Islet precursor cell (in vitro differentiated cells): ENCODE data around the gene UGT2A1.
A peak's percentile ranks its signal among the peaks of the same experiment; 100 is the strongest.
"Not testable (repeated sequence)": the region's sequence is repeated elsewhere in the genome, so short reads cannot be mapped to it uniquely, and the experiment has no call there.

Experiments used
- DNase-seq: peaks from one replicate; pipeline ENCODE4 v3.0.0-alpha.2; 2018

UGT2A1 gene

DNA sequence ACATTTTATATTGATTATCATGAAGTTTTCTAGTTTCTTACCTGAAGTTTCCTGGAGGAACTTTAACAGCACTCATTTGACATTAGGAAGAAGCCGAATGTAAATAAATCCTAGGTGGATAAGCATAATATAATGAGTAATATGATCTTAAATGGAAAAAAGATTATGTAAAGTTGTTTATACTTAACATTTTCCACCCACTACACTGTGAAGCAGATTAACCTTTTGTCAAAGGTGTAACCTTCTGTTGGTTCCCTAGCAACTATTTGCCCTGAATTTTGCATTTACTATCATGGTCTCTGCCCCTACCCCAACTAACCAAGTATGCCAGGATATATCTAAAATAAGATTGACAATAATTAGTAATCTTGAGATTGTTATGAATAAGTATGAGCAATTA lies at the start of gene UGT2A1:
TSS of gene UGT2A1 (minus strand) at position 101 of the 400 bp plus-strand sequence. CDS start 5,603 bp downstream, outside the sequence.
- no peak for DNase-seq

DNA sequence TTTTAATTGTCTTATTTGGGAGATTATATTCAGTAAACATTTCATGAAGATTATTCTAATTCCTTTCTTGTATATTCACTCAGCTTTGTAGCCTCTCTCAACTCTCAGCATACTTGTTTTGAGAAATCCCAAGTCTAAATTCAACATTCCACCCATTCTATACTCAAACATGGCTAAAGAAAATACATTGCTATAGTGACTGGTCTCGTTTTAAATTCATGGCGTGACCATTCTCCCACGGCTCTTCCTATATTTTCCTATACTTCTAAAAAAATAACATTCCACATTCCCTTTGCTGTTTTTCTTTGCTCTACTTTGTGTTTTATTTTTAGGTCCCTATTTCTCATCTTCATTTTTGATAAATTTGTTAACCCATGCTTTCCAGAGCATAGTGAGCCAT lies 49.2 kb upstream of the UGT2A1 start:
- DNase-seq = no peak

DNA sequence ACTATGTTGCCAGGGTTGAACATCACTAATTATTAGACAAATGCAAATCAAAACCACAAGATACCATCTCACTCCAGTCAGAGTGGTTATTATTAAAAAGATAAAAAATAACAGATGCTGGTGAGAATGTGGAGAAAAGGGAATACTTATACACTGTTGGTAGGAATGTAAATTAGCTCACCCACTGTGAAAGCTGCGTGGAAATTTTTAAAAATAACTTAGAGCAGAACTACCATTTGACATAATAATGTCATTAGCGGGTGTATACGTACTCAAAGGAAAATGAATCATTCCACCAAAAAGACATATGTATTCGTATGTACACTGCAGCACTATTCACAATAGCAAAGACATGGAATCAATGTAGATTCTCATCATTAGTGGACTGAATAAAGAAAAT lies 48.6 kb upstream of the UGT2A1 start:
- DNase-seq = no peak

- no peak for DNase-seq
Measured at GRCh38 chr4:69697536-69698242, 44.6 kb upstream of the UGT2A1 start.

- no peak for DNase-seq
Measured at GRCh38 chr4:69689599-69689998, 36.6 kb upstream of the UGT2A1 start.

DNA sequence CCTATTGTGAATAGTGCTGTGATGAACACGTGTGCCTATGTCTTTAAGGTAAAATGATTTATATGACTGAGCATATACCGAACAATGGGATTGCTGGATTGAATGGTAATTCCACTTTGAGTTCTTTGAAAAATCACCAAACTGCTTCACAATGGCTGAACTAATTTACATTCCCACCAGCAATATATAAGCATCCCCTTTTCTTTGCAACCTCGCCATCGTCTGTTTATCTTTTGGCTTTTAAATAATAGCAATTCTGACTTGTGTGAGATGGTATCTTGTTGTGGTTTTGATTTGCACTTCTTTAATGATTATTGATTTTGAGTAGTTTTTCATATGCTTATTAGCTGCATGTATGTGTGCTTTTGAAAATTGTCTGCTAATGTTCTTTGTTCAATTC lies 31.8 kb upstream of the UGT2A1 start:
- DNase-seq = no peak

DNA sequence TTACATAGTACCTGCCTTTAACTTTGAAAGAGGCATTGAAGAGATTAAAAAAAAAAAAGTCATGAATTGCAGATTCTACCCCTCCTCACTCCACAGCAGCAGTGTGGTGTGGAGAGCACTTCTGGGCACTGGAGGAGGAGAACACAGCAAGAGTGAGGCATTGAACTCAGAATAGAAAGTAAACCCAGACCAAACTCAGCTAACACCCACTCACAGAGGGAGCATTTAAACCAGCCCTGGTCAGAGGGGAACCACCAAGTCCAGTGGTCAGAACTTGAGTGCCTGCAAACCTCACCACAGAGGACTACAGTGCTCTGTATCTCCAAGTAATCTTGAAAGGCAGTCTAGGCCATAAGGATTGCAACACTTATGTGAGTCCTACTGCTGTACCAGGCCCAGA lies 15.6 kb upstream of the UGT2A1 start:
- no peak for DNase-seq

DNA sequence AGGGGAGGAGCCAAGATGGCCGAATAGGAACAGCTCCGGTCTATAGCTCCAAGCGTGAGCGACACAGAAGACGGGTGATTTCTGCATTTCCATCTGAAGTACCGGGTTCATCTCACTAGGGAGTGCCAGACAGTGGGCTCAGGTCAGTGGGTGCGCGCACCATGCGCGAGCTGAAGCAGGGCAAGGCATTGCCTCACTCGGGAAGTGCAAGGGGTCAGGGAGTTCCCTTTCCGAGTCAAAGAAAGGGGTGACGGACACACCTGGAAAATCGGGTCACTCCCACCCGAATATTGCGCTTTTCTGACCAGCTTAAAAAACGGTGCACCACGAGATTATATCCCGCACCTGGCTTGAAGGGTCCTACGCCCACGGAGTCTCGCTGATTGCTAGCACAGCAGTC lies 11.0 kb upstream of the UGT2A1 start:
- not testable (repeated sequence) for DNase-seq

DNA sequence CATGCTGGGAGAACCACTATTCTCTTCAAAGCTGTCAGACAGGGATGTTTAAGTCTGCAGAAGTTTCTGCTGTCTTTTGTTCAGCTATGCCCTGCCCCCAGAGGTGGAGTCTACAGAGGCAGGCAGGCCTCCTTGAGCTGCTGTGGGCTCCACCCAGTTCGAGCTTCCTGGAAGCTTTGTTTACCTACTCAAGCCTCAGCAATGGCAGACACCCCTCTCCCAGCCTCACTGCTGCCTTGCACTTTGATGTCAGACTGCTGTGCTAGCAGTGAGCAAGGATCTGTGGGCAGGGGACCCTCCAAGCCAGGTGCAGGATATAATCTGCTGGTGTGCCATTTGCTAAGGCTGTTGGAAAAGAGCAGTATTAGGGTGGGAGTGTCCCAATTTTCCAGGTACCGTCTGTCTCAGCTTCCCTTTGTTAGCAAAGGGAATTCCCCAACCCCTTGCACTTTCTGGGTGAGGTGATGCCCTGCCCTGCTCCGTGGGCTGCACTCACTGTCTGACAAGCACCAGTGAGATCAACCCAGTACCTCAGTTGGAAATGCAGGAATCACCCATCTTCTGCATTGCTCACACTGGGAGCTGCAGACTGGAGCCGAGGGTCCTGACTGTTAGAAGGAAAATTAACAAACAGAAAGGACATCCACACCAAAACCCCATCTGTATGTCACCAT lies 8.2 kb upstream of the UGT2A1 start:
- not testable (repeated sequence) for DNase-seq

DNA sequence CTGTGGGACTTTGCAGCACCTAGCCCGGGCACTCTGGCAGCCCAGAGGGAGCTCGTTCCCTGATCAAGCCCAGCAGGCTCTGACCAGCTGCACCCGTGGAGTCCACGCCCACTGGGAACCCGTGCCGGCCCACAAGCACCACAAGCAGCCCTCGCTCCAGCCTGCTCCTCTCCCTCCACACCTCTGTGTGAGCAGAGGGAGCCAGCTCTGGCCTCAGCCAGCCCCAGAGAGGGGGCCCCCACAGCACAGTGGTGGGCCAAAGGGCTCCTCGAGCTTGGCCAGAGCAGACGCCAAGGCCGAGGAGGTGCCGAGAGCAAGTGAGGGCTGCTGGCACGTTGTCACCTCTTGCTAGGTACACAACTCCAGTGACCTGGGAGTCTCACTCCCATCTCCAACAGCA lies 5.1 kb upstream of the UGT2A1 start:
- DNase-seq = no peak

DNA sequence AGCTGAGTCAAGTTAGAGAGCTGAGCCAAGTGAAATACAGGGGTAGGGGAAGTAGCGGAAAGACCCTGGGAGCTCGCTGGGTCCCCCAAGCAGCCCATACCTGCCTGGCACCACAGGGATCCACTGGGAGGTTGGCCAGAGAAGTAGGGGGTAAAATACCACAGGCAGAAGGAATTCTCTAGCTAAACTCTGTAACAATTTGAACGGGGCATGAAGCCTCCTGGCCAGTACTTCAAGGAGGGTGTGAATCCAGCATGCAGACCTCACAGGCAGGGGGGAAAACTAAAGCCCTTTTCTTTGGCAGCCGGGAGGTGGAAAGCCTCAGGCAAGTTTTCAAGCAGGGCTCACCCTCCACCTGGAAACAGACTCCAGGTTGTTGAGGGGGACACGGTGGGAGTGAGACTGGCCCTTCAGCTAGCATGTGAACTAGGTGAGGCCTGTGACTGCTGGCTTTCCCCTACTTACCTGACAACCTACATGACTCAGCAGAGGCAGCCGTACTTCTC lies 3.7 kb upstream of the UGT2A1 start:
- peak; percentile 59 for DNase-seq

DNA sequence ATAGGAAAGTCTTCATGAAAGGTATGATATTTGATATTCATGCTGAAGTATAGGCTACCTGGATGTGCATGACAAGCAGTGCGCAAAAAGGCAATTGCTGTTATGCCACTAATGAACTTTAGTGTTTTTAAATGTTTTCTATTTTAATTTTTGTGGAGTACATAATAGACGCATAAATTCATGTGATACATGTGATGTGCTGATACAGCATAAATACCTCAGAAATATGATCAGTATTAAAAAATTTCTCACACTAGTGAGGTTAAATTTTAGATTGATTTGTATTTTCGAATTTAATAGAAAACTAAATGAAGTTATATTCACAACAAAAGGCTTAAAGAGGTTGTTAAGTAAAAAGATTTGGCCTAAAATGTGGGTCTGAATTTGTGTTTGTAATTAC lies 2.2 kb downstream of the UGT2A1 start:
- no peak for DNase-seq

DNA sequence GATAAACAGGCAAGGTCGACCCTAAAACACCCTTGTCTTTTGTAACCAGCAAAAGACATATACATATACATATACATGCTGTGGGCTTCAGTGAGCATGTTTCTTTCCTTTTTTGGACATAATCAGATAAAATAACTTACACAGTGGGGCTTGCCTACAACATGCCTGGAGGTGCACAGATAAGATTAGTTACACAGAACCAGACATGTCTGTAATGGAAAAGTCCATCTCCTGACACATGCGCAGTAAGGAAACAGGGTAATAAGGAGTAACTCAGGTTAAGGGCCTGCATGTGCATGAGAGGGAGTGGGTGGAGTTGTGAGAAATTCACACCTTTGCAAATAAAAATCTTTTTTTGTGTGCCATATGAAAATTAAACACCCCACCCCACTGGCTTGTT lies 3.4 kb downstream of the UGT2A1 start:
- DNase-seq = no peak

- DNase-seq = no peak
Measured at GRCh38 chr4:69649207-69649606, 3.8 kb downstream of the UGT2A1 start.

DNA sequence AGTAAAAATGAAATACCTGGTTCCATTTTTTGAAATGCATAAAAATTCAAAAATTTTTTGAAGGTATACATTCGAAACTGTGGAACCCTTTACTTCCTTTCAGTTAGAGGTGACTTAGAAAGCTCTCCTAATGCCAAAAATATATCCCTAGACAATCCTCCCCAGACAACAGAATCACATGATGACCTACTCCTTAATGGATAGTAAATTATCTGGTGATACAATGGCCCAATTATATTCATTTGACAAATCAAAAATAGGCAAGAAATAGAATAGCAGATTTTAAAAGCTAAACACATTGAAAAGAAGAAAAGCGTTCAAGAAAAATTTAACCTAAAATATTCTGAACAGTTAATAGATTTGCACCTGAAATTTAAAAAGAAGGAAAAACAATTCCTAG lies 10.1 kb downstream of the UGT2A1 start:
- DNase-seq = no peak

DNA sequence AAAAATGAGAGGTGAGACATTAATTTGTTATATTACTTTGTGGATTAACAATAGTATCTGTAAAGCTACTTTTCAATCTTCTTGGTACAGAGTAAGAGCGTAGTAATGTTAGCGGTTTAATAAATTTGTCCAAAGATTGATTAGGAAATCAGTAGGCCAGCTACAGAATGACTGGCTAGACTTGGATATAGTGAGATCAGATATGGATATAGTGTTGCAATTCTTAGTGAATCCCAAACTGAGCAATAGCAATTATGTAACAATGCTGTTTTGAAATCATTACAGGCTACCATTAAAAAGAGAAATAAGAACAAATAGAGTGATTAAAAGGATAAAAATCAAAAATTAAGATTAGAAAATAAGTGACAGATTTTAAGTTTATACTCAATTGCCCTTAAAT lies 12.8 kb downstream of the UGT2A1 start:
- DNase-seq = no peak

DNA sequence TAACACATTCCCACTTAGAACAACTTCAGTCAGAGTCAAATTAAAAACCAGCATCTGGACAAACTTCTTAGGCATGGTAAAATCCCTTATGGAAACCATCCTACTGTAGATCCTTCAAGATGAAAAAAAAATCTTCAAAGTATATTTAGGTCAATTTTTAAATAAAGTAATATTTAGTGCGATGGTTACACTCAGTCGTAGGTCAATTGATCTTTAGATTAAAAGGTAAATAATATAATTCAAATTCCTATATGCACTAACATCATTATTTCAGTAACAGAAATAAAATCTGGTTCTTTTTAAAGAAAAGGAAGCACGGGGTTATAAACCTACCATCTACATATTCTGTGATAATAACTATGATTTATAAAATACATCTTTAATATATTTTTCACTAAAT lies 13.5 kb downstream of the UGT2A1 start, which contains the start of gene UGT2A2:
TSS of gene UGT2A2 (minus strand) at position 101 of the 400 bp plus-strand sequence. CDS start at position 99, 2 bp downstream.
- DNase-seq = no peak

DNA sequence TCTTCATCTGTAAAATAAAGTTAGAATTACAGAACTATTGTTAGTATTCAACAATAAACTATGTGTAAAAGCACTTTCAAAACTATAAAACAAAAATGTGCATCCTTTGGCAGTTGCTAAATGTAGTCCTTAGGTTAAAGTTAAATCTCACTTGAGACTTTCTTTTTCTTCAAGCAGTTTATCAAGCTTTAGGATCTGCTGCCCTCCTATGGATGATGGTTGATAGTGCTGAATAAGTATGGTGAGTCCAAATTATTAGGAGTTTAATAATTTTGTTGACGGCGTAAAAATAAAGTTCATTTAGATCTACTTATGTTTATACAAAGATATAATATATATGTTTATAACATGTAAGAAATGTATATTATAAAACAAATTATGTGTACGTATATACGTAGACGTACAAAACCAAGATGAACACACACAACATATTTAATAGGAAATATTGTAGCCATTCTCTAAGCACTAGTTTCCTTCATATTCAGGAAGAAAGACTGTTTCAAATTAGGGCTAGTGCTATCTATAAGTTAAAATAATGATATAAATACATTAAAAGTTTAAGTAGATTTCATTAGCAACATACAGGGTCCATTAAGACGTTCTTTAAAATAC lies 35.9 kb downstream of the UGT2A1 start:
- no peak for DNase-seq

DNA sequence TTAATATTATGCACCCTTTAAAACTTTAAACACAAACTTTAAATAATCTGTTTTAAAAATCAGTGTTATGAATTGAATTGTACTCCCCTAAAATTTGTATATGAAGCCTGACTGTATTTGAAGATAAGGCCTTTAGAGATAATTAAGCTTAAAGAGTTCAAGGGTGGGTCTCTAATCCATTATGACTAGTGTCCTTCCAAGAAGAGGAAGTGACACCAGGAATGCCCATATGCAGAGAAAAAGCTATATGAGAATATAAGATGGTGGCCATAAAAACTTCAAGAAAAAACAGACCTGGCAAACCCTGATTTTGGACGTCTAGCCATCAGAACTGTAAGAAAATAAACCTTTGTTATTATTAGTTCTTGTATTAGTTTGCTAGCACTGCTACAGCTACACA lies 42.6 kb downstream of the UGT2A1 start:
- no peak for DNase-seq

DNA sequence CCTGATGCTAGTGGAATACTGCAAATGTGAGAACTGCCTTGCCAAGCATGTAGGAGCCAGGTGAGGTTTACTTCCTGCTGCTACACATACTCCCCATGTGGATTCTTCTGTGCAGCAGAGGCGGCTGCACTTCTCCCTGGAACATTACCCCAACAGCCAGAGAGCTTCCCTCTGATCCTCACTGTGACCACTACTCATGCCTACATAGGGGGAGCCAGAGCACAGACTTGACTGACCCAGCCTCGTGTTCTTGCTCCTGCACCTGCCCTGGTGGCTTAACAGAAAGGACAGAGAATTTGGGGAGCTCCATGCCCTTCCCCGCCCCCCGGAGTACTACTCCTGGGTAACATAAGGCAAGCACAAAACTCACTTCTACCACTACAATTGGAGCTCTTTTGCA lies 52.0 kb downstream of the UGT2A1 start:
- DNase-seq = no peak

DNA sequence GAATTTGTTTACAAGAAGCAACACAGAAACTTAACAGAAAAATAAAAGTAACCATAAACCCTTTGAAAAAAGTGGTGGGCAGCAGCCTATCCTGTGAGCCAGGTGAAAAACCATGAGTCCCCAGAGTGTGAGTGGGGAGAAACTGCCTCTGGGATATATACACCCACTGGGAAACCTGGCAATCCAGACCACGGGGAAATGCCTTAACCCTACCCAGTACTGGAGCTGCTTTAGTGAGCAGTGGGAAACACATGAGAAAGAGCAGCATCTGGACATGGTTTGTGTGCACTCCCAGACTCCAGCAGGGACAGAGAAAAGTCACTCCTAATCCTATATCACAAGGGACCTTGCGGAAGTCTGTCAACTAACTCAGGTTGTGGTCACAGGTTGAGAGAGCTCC lies 53.0 kb downstream of the UGT2A1 start:
- no peak for DNase-seq

- DNase-seq = no peak
Measured at GRCh38 chr4:69594382-69594781, 58.7 kb downstream of the UGT2A1 start.

DNA sequence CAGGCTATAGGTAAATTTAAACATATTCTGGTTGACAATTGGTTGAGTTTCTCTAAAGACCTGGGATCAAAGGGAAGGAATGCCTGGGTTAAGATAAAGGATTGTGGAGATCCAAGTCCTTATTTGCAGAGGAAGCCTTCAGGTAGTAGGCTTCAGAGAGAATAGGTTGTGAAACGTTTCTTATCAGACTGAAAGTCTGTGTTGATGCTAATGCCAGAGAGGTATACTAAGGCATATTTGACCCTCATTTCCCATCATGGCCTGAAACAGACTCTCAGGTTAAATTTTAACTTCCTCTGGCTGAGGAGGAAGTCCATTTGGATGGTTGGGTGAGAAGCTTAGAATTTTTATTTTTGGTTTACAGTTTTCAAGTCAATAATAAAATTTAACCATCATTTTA lies 61.7 kb downstream of the UGT2A1 start:
- DNase-seq = no peak

- DNase-seq = no peak
Measured at GRCh38 chr4:69589884-69590283, 63.2 kb downstream of the UGT2A1 start.
